Stimulated activated naive CD8-positive, alpha-beta T cell treated with anti-CD3 and anti-CD28 coated beads, Interleukin-15, amount 100 ng/mL, for 72 hours (primary cell): Measurements from ENCODE around the gene DDAH2.

ENCODE experiments used
- ATAC-seq: fragments of 150-1000 bp; cut with Tn5 transposase; 2 replicates; pipeline ENCODE4 v1.10.0; 2021; ENCODE audit warnings: mild to moderate bottlenecking, moderate library complexity
- DNase-seq, 2 donors: peaks; one replicate each; pipeline ENCODE4 v3.0.0; 2021 to 2022
- H3K27ac Mint-ChIP-seq, 2 donors: one replicate each; pipeline ENCODE4 v1.8.0; 2022; ENCODE audit warnings: mild to moderate bottlenecking in 2 of 2, mixed read lengths in 2 of 2, moderate library complexity in 2 of 2
- H3K27me3 Mint-ChIP-seq: one replicate; pipeline ENCODE4 v1.8.0; 2022; ENCODE audit warnings: mixed read lengths
- H3K4me1 Mint-ChIP-seq: one replicate; pipeline ENCODE4 v1.8.0; 2022; ENCODE audit warnings: mild to moderate bottlenecking, mixed read lengths
- H3K4me3 Mint-ChIP-seq, 2 donors: one replicate each; pipeline ENCODE4 v1.8.0; 2022; ENCODE audit warnings: mild to moderate bottlenecking in 2 of 2, mixed read lengths in 2 of 2, moderate library complexity in 1 of 2
- H3K9me3 Mint-ChIP-seq, 2 donors: one replicate each; pipeline ENCODE4 v1.8.0; 2022; ENCODE audit warnings: mixed read lengths in 2 of 2

The DDAH2 gene

DNA sequence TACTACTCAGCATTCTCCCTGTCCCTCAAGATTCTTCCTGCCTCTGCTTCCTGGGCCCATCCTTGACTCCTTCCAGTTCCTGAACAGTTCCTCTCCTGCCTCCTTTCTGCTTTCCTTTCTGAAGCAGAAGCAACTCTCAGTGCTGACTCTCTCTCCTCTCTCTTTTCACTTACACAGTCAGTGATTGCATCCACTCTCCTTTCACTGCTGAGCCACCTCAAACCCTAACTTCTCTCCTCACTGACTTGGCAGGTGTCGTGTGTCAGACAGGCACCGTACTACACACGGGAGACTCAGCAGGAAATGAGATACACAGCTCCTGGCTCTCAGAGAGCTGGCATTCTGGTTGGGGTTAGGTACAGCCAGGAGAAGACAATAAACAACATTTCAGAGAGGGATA is 31.5 kb downstream of the DDAH2 start:
- H3K4me3 Mint-ChIP-seq: no peak overlapping the region
- H3K27me3 Mint-ChIP-seq: no peaks in the 10 kb centered on the region
- no peaks in the 10 kb centered on the region for H3K9me3 Mint-ChIP-seq
- H3K4me1 Mint-ChIP-seq: peaks cover 25% of the 10 kb centered on the region
- no peak for DNase-seq
- ATAC-seq: no peak
- peak overlapping the region in 1 of 2 donors; percentile 36 for H3K27ac Mint-ChIP-seq

DNA sequence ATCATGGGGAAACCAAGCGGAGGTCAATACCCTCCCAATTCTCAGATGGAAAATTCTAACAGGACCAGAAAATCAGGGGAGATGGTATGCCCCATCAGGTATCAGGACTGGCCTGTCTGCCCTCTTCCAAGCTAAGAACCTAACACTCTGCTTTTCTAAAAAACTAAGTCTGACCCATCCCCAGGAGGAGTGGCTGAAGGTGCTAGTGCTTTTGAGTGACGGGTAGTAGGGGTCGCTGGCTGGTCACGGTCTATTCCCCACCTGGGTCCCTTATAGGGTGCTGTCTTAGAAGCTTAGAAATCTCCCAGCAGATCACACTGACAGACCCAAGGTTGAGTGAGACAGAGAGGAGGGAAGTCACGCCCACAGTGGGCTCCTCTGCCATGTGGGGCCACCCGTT is 35.6 kb downstream of the DDAH2 start:
- Mint-ChIP-seq H3K4me1 (peaks cover 22% of the 10 kb centered on the region), H3K4me3 (no peak overlapping the region), H3K27me3 (no peaks in the 10 kb centered on the region), H3K9me3 (no peaks in the 10 kb centered on the region), H3K27ac (no peak overlapping the region)
- no peak for DNase-seq
- no peak for ATAC-seq

DNA sequence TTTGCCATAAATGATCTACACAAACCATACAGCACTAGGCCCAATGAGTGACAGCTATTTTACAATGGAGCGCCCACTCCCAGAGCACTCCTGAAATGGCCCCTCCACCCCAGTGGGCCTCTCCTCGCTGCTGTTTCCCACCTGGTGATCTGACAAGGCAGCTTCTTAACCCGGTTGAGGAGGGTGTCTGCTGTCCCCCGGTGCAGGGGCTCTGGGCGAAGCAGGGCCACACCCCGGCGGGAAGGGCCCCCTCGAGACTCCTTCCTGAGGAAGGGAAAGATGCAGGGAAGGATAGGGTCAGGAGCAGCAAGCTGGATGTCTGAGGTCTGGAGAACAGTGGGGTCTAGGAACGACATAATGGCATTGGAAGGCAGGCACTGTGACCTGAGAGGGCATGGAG is 36.2 kb downstream of the DDAH2 start:
- H3K4me3 Mint-ChIP-seq: no peak overlapping the region
- DNase-seq (no peak), ATAC-seq (no peak)
- no peaks in the 10 kb centered on the region for H3K27me3 Mint-ChIP-seq
- H3K9me3 Mint-ChIP-seq: no peaks in the 10 kb centered on the region
- H3K27ac Mint-ChIP-seq: no peak overlapping the region
- peaks cover 20% of the 10 kb centered on the region for H3K4me1 Mint-ChIP-seq

DNA sequence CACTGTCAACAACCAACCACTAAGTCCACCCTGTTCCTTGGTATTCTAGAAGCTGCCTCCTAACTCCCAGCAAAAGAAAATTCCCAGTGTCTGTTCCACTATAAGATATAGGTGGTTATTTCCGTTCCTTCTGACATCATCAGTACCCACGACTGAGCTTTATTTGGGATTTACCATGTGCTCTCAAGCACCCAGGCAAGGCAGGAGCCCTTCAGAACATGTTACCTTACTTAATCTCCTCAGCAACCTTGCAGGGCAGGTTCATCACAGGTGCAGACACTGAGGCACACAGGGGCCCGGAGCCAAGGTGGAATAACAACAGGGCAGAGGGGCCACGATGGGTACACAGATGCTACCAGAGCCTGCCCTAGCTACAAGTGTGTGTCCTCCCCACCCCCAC is 36.7 kb downstream of the DDAH2 start:
- H3K4me3 Mint-ChIP-seq: no peak overlapping the region
- peaks cover 15% of the 10 kb centered on the region for H3K4me1 Mint-ChIP-seq
- DNase-seq (no peak), ATAC-seq (no peak)
- no peak overlapping the region for H3K27ac Mint-ChIP-seq
- H3K9me3 Mint-ChIP-seq: no peaks in the 10 kb centered on the region
- H3K27me3 Mint-ChIP-seq: no peaks in the 10 kb centered on the region

DNA sequence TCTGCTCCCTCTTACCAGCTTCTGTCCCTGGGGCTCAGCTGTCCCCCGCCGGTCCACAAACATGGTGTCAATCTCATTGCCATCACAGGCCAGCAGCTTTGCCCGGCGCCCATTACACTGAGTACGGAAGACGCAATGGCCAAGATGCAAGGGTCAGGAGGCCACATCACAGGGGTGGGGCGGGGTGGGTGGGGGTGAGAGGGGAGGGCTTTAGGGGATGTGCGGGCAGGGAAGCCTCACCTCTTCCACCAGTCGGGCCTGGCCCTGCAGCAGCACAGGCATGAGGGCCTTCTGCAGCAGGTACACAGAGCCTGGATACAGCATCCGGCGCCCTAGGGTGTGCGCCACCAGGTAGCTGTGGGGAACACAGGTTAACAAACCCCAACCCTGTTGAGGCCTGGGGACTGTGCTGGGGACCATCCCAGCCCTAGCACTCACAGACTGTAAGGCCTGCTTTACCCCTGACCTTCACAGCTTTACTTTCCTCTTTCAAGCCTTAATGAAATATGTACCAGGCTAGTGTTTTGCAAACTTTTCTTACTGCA is 37.5 kb downstream of the DDAH2 start:
- no peak for DNase-seq
- Mint-ChIP-seq H3K27ac (peak overlapping the region; percentile 21 to 63), H3K9me3 (no peaks in the 10 kb centered on the region), H3K4me1 (peaks cover 13% of the 10 kb centered on the region), H3K4me3 (no peak overlapping the region), H3K27me3 (no peaks in the 10 kb centered on the region)
- no peak for ATAC-seq

DNA sequence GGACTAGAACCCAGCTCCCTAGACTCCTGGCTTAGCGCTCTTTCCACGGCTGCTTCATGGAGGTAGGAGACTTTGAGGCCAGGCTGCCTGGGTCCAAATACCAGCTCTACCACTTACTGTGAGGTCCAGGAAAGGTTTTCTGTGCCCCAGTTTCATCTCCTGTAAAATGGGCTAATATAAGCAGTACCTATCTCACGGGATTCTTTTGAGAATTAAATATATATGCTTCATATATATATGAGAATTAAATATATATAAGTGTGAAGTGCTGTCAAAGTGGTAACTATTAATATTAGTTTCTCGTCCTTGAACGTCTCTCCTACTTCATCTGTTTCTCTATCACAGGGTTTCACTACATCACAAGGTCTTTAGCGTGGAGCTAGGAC is 38.0 kb downstream of the DDAH2 start:
- H3K27ac Mint-ChIP-seq: no peak overlapping the region
- no peaks in the 10 kb centered on the region for H3K9me3 Mint-ChIP-seq
- H3K4me1 Mint-ChIP-seq: peaks cover 13% of the 10 kb centered on the region
- ATAC-seq: no peak
- H3K4me3 Mint-ChIP-seq: no peak overlapping the region
- DNase-seq: no peak
- no peaks in the 10 kb centered on the region for H3K27me3 Mint-ChIP-seq

DNA sequence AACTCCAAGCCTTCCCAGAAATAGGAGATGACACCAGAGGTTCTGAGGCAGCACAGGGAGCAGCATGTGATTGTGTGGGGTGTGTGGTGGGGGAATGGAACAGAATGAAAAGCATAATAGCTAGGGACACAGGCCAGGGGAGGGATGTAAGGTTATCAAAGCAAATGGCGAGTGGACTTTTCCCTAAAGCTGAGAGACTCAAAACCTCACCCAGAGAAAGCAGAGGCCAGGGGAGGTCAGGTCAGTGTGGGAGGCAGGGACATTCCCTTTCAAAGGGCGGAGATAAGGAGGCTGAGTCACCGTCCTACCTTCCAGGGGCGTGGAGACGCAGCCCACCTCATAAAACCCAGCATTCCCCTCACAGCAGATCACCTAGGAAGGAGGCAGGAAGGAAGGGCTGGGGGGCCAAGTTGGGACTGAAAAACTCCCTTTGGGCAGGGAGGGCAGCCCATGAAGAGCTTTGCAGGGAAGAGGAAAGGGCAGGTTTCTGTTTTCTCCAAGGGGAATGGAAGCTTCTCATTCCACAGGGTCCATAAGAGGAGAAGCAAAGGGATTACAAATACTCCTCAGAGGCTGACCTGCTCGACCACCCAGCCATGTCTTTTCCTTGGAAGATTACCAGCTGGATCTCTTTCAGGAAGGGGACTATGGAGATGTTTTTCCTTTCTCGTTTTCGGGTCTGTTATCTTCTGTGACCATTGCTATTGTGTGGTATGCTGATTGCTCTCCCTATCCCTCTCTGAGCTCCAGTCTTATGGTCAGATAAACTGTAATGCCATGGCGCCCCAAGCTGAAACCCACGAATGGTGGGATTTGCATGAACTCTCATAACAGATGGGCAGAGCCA is 38.6 kb downstream of the DDAH2 start:
- Mint-ChIP-seq H3K27ac (peak overlapping the region; percentile 57 to 59), H3K9me3 (no peaks in the 10 kb centered on the region), H3K4me1 (peaks cover 13% of the 10 kb centered on the region), H3K4me3 (no peak overlapping the region), H3K27me3 (no peaks in the 10 kb centered on the region)
- DNase-seq: no peak
- ATAC-seq: no peak

DNA sequence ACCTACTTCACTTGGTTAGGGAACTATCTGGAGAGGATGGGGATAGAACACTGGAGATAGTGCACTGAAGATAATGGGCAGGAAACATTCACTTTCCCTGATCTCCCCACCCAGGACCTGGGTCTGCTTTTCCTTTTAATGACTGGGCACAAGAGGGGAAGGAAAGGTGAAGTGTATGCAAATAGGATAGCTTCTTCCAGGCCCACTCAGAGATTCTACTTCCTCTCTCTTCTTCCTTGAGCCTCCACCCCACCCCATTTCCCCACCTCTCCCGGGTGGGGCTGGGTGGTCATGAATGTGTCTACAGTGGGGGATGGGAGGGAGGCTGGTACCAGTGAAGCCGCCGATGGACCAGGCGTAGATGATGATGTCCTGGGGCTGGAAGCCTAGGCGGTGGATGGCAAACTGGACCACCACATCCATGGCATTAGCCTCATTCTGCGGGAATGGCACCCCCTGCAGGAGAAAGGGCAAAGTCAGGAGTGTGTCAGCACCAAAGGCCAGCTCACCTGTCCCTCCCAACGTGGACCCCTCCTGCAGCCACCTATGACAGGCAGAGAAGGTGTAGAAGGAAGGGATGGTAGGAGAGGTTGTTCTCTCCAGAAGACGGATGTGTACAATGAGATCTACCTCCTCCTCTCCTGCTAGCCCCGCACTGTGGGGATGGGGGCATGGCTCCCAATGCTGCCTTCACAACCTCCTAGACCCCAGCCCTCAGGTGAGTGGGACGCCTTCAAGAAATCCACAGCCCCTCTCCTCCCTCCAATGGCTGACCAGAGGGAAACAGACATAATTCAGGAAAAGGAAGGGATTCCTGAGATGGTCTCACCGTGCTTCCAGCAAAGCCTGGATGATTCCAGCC is 39.6 kb downstream of the DDAH2 start:
- Mint-ChIP-seq H3K4me3 (no peak overlapping the region), H3K27me3 (no peaks in the 10 kb centered on the region), H3K27ac (peak overlapping the region in 1 of 2 donors; percentile 28), H3K9me3 (no peaks in the 10 kb centered on the region), H3K4me1 (peaks cover 13% of the 10 kb centered on the region)
- ATAC-seq (peak; percentile 62), DNase-seq (no peak)

DNA sequence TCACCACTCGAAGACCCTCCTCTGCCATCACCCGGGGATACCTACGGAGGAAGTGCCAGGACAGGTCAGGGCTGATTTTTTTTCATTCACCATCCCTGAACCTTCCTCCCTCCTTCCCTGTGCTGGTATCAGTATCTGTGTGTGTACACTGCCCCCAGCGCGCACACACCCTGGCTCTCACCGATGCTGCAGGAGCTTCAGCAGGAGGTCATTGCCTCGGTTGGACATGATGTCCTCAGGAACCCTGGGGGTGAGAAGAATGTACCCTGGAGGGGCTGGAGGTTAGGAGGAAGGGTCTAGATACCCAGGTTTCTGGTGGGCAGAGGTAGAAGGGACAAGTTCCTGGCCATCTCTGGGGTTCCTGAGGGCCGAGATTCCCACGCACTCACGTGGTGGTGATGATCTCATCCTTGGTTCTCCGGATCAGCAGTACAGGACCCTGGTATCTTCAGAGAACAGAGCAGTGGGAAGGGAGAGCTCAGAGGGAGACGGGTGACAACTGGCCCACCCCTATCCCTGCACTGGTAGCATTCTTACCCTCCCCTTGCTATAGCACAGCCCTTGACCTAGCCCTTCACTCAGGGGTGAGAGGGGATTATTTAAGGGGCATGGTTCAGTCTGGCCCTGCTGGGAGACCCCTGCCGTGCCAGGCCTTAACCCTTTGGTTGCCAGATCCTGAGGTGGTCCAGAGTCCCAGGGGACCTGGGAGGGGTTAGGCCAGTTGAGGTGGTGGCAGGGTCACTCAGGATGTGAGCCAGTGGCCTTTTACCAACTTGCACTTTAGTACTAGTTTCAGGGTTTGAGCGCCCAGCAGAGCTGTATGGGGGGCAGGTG is 41.0 kb downstream of the DDAH2 start:
- no peak for DNase-seq
- H3K27me3 Mint-ChIP-seq: no peaks in the 10 kb centered on the region

DNA sequence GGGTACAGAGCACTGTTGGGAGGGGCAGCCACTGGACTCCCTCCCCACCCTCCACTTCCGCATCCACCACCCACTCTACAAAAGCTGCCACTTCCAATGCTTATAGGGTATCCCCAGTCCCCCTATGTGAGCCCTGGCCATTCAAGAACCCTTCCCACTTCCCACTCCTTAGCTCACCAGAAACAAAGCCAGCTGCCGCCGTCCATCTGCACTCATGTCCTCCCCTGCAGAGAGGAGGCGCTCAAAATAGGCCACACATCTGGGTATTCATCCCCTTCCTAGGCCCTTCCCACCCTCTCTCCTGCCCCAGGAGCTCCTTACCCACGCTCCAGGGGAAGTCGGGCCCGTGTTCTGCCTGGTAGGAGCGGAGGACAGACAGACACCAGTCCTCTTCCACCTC is 41.8 kb downstream of the DDAH2 start:
- no peaks in the 10 kb centered on the region for H3K9me3 Mint-ChIP-seq
- no peak overlapping the region for H3K27ac Mint-ChIP-seq
- no peaks in the 10 kb centered on the region for H3K27me3 Mint-ChIP-seq
- DNase-seq (no peak), ATAC-seq (no peak)
- H3K4me1 Mint-ChIP-seq: peaks cover 13% of the 10 kb centered on the region
- no peak overlapping the region for H3K4me3 Mint-ChIP-seq

More for the DNA sequence above, 41.0 kb downstream of the DDAH2 start:
- Mint-ChIP-seq H3K4me3 (no peak overlapping the region), H3K9me3 (no peaks in the 10 kb centered on the region), H3K27ac (peak overlapping the region in 1 of 2 donors; percentile 24), H3K4me1 (peaks cover 13% of the 10 kb centered on the region)
- no peak for ATAC-seq

DNA sequence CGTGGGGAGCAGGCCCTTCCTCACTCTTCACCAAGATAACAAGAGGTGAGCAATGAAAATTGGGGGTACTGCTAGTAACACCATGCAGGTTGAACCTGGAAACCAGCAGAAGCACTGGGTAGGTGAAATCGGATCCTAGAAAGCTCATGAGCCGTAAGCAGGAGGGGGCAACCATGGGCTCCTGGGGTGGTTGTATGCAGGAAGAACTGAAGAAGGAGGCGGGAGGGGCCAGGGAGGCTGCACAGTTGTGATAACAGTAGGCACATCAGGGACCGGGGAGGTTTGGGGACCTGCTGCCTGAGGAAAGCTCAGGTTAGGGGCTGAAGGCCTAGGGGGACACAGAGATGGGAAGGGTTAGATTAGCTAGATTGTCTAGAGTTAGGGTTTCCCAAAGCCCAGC is 42.6 kb downstream of the DDAH2 start:
- H3K4me1 Mint-ChIP-seq: peaks cover 16% of the 10 kb centered on the region
- H3K27ac Mint-ChIP-seq: peak overlapping the region in 1 of 2 donors; percentile 59
- DNase-seq (no peak), ATAC-seq (no peak)
- no peak overlapping the region for H3K4me3 Mint-ChIP-seq
- no peaks in the 10 kb centered on the region for H3K27me3 Mint-ChIP-seq
- H3K9me3 Mint-ChIP-seq: no peaks in the 10 kb centered on the region

DNA sequence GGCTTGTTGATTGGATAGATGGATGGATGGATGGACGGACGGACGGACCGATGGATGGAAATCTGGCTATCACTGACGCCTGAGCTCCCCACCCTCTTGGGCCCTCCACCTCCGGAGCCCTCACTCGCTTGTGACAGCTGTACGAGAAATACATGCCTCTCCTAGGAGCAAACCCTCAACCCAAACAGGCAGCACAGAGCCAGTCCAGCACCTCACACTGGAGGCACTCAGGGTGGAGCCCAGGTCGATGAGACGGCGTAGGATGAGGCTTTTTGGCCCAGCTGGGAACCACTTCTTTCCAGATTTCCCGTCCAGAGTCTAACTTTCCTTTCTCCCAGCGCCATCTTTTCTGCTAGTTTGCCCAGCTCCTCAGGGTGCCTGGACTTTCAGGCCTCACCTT is 45.5 kb downstream of the DDAH2 start:
- ATAC-seq: no peak
- no peak overlapping the region for H3K4me3 Mint-ChIP-seq
- no peak overlapping the region for H3K27ac Mint-ChIP-seq
- no peak for DNase-seq
- no peaks in the 10 kb centered on the region for H3K9me3 Mint-ChIP-seq
- no peaks in the 10 kb centered on the region for H3K27me3 Mint-ChIP-seq
- peaks cover 20% of the 10 kb centered on the region for H3K4me1 Mint-ChIP-seq

DNA sequence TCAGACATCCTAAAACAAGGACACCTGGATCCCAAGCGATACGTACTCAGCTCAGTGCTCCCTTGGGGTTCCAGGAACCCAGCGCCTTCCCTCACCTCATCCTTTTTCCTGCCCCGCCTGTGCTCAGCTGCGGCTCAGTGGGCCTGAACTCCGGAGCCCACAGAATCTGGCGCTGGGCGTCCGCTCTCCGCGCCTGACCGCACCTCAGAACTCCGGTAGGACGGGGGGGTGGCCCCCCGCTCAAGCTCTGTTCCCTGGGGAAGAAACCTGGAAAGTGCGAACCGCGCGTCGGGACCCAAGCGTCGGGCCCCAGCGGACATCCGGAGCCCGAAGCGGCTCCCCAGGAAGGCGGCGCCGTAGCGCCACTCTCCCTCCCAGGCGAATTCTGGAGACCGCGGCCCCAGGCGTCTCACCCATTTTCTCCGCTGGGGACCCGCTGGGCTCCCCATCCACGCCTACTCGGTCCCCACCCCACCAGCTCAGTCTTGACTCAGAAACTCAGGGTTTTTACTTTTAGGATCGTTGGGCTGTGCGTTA is 47.9 kb downstream of the DDAH2 start:
- Mint-ChIP-seq H3K4me1 (peaks cover 20% of the 10 kb centered on the region), H3K9me3 (no peaks in the 10 kb centered on the region), H3K4me3 (peak overlapping the region; percentile 80 to 85), H3K27ac (peak overlapping the region; percentile 86 to 90), H3K27me3 (no peaks in the 10 kb centered on the region)
- ATAC-seq (peak; percentile 75), DNase-seq (peak; percentile 50 to 58)

DNA sequence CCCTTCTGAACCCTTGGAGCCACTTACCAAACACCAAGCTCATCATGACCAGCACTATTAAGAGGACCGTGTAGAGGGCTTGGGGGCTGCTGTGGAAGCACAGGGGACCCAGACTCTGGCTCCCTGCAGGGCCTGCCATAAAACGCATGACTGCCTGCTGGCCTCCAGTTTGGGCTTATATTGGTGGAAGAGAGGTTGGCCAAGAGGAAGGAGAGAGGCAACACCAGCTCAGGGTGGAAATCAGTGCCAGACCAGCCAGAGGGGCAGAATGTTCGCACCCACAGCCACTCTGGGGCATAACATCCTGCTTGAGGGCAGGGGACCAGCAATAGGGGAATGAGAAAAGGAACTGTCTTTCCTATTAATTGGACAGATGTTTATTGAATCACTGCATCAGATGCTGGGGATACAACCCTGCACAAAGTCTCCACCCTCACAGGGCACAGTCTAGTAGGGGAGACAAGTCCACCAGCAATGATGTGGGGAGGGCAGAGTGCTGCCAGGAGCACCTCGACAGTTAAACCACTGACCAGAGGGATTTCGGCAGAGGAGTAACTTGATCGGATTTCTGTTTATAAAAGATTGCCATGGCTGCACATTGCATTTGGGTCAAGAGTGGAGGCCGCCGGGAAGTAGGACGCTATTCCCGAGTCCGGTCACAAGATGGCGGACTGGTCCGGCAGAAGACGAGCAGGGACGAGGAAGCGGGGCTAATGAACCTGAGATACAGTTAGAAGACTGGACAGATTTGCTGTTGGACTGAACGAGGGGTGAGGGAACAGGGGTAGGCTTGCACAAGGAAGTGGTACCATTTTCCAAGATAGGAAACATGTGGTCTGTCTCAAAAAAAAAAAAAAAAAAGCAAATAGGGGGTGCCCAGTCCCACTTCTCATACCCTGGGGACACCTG is 48.6 kb downstream of the DDAH2 start, which contains the start of gene LY6G5C:
Gene LY6G5C, minus strand, starts transcription at position 842 of the 909 bp plus-strand sequence. Its CDS starts 694 bp downstream, at position 148.
- Mint-ChIP-seq H3K27ac (peak within 1 kb of the TSS; percentile 86 to 94), H3K27me3 (no peaks in the 10 kb centered on the region), H3K4me1 (peaks cover 20% of the 10 kb centered on the region), H3K4me3 (peak within 1 kb of the TSS; percentile 80 to 85), H3K9me3 (no peaks in the 10 kb centered on the region)
- ATAC-seq: peak; percentile 75
- DNase-seq: peak; percentile 57 to 72
